ENCODE results near the gene ATF6. TPM values are rescaled to one million over a fixed set of nuclear protein-coding genes. Genes with fewer than 3 reads are reported as not detected.

Gene ATF6
- total and polyA plus RNA-seq, 2 donors (not counting 1 experiment from before 2014, with no cell fraction given), result 5.7 to 26.6 TPM

DNA sequence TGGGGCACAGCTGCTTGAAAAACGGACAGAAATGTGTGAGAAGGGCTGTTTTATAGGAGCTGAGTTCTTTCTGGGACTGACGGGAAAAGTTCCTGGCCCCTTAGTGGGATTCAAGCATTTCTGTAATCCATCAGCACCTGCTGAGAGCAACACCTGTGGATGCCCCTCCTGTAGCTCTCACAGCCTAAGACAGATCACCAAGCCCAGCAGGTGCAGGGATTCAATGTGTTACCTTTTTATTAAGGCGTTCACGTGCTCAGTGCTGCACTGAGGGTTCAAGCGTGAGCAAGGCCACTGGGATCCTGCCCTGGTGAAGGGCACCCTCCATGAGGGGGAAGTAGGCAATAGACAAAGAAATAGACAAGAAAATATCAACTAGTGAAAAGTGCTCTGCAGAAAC is 242.7 kb downstream of the ATF6 start:
- Histone ChIP-seq H3K9me3 (ENCODE audit: control extremely low read depth in 1 of 3, control insufficient read depth in 2 of 3, insufficient read depth in 1 of 3, low read length in 2 of 3) (peaks cover 0 to 6% (median 3%) of the 10 kb centered on the region in 3 donors), H2AFZ (ENCODE audit: insufficient read depth, low read depth, low read length, poor library complexity, severe bottlenecking) (no peak overlapping the region), H3K27ac (ENCODE audit: low read length in 2 of 2) (no peak overlapping the region), H3K4me3 (ENCODE audit: control extremely low read depth in 1 of 5, extremely low read depth in 1 of 5, insufficient read depth in 1 of 5, low read depth in 2 of 5, low read length in 4 of 5) (no peak overlapping the region), H3K79me2 (ENCODE audit: control insufficient read depth, insufficient read depth, low read length) (no peaks in the 10 kb centered on the region), H3K27me3 (replicated peaks in 1 of 4; ENCODE audit: control extremely low read depth in 1 of 4, control insufficient read depth in 3 of 4, insufficient read depth in 4 of 4, low read length in 3 of 4) (no peaks in the 10 kb centered on the region), H4K20me1 (ENCODE audit: control insufficient read depth, insufficient read depth, low read length, poor library complexity, severe bottlenecking) (no peaks in the 10 kb centered on the region), H3K36me3 (replicated peaks in 1 of 2; ENCODE audit: control extremely low read depth in 1 of 2, control insufficient read depth in 1 of 2, extremely low read depth in 1 of 2, insufficient read depth in 2 of 2, low read length in 1 of 2) (no peaks in the 10 kb centered on the region), H3K4me2 (replicated peaks; ENCODE audit: low read depth, low read length, poor library complexity, severe bottlenecking) (no peak overlapping the region), H3K4me1 (ENCODE audit: control insufficient read depth in 2 of 2, insufficient read depth in 2 of 2, low read length in 2 of 2) (no peaks in the 10 kb centered on the region), H3K9ac (ENCODE audit: low read length) (no peak overlapping the region)
- Mint-ChIP-seq H3K27me3 (peaks cover 44% of the 10 kb centered on the region), H3K27ac (no peak overlapping the region), H3K4me3 (no peak overlapping the region), H3K4me1 (no peaks in the 10 kb centered on the region), H3K9me3 (ENCODE audit: insufficient read depth) (peaks cover 2% of the 10 kb centered on the region)
- ChIA-PET POLR2A (no interaction called here), CTCF (no interaction called here)
- intact Hi-C loops (cut with micrococcal nuclease), result no loop called here
- DNase-seq (no peak), ATAC-seq (ENCODE audit: low read depth) (no peak)
- WGBS (ENCODE audit: insufficient coverage), result 92% methylated on average over 5 of the region's 5 CpGs
- TF ChIP-seq CTCF (IDR thresholded peaks at IDR 0.05), result no peak
- TF ChIP-seq EZH2 (IDR thresholded peaks at IDR 0.05; ENCODE audit: borderline replicate concordance, insufficient read depth, low read depth, low read length, poor library complexity, severe bottlenecking), result no peak

DNA sequence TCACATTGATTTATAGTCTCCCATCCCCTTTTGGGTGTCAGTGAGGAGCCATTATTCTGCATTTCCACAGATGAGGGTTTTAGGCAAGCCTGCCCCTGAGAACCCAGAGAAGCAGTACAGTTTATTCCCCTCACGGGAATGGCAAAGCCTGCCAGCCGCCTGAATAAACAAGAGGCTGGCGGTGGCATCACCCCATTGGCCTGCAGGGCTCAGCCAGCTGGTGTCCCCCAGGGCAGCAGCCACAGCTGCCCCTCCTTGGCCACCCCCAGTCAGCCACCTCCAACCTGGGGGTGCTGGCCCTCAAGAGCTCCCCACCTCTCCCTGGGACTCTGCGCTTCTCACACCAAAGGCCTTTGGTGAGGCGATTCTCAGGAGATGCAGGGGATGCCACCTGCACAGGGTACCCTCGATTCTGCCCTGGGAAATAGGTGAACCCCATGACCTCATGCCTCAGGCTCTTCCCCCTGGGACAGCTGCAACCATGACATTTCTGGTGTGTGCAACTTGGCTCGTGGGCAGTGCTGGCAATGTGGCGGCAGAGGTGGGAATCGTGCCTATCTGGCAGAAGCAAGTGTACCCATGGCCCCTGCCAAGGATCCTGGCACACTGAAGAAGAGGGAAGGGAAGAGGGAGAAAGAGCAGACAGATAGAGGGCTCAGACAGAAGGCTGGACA is 243.5 kb downstream of the ATF6 start:
- Histone ChIP-seq H3K27ac (ENCODE audit: low read length in 2 of 2) (no peak overlapping the region), H3K27me3 (replicated peaks in 1 of 4; ENCODE audit: control extremely low read depth in 1 of 4, control insufficient read depth in 3 of 4, insufficient read depth in 4 of 4, low read length in 3 of 4) (no peaks in the 10 kb centered on the region), H3K9me3 (ENCODE audit: control extremely low read depth in 1 of 3, control insufficient read depth in 2 of 3, insufficient read depth in 1 of 3, low read length in 2 of 3) (peaks cover 0 to 6% (median 3%) of the 10 kb centered on the region in 3 donors), H4K20me1 (ENCODE audit: control insufficient read depth, insufficient read depth, low read length, poor library complexity, severe bottlenecking) (no peaks in the 10 kb centered on the region), H2AFZ (ENCODE audit: insufficient read depth, low read depth, low read length, poor library complexity, severe bottlenecking) (no peak overlapping the region), H3K4me1 (ENCODE audit: control insufficient read depth in 2 of 2, insufficient read depth in 2 of 2, low read length in 2 of 2) (no peaks in the 10 kb centered on the region), H3K9ac (ENCODE audit: low read length) (no peak overlapping the region), H3K4me2 (replicated peaks; ENCODE audit: low read depth, low read length, poor library complexity, severe bottlenecking) (no peak overlapping the region), H3K36me3 (replicated peaks in 1 of 2; ENCODE audit: control extremely low read depth in 1 of 2, control insufficient read depth in 1 of 2, extremely low read depth in 1 of 2, insufficient read depth in 2 of 2, low read length in 1 of 2) (no peaks in the 10 kb centered on the region), H3K79me2 (ENCODE audit: control insufficient read depth, insufficient read depth, low read length) (no peaks in the 10 kb centered on the region), H3K4me3 (ENCODE audit: control extremely low read depth in 1 of 5, extremely low read depth in 1 of 5, insufficient read depth in 1 of 5, low read depth in 2 of 5, low read length in 4 of 5) (no peak overlapping the region)
- POLR2A ChIA-PET, result no interaction called here
- no peak for TF ChIP-seq EZH2 (IDR thresholded peaks at IDR 0.05; ENCODE audit: borderline replicate concordance, insufficient read depth, low read depth, low read length, poor library complexity, severe bottlenecking)
- no peak for TF ChIP-seq CTCF (IDR thresholded peaks at IDR 0.05)
- Mint-ChIP-seq H3K27ac (no peak overlapping the region), H3K4me1 (no peaks in the 10 kb centered on the region), H3K4me3 (no peak overlapping the region), H3K27me3 (peaks cover 41% of the 10 kb centered on the region), H3K9me3 (ENCODE audit: insufficient read depth) (peaks cover 2% of the 10 kb centered on the region)
- DNase-seq (no peak), ATAC-seq (ENCODE audit: low read depth) (no peak)
- 87% methylated on average over 9 of the region's 9 CpGs for WGBS (ENCODE audit: insufficient coverage)
- CTCF ChIA-PET, result no interaction called here
- intact Hi-C loops (cut with micrococcal nuclease), result no loop called here
